CD14-positive monocyte (primary cell): ENCODE data around the gene PDXDC1. TPM values are rescaled to one million over a fixed set of nuclear protein-coding genes. Genes with fewer than 3 reads are reported as not detected.
"Not testable (repeated sequence)": the region's sequence is repeated elsewhere in the genome, so short reads cannot be mapped to it uniquely, and the experiment has no call there.

Experiments used
- DNase-seq, 3 donors: peaks; one replicate each; pipeline ENCODE4 v3.0.0-alpha.2; 2011 to 2022
- H2AFZ ChIP-seq: 2 replicates; pipeline ENCODE4 v1.6.0; 2012; ENCODE audit warnings: mild to moderate bottlenecking, low read depth, low read length, inconsistent platforms; ENCODE audit not compliant: insufficient read depth, poor library complexity, severe bottlenecking
- H3K27ac ChIP-seq, 2 donors: 1 replicate in 1 of 2; 2 replicates in 1 of 2; pipeline ENCODE4 v1.5.1; 2012 to 2013; ENCODE audit warnings: low read length in 2 of 2, control low read depth in 1 of 2, inconsistent platforms in 1 of 2, low read depth in 1 of 2, mild to moderate bottlenecking in 1 of 2
- H3K27me3 ChIP-seq, 2 donors: one replicate each; pipeline versions ENCODE4 v1.6.0 to v1.6.1; 2011 to 2013; ENCODE audit warnings: low read length in 2 of 2; ENCODE audit not compliant: control insufficient read depth in 2 of 2, insufficient read depth in 2 of 2
- H3K36me3 ChIP-seq, 2 donors: replicated peaks in 1 of 2; 1 replicate in 1 of 2; 2 replicates in 1 of 2; pipeline versions ENCODE4 v1.5.1 to v1.6.1; 2012 to 2013; ENCODE audit warnings: low read length in 2 of 2, control low read depth in 1 of 2, inconsistent platforms in 1 of 2, mild to moderate bottlenecking in 1 of 2; ENCODE audit not compliant: insufficient read depth in 2 of 2, control insufficient read depth in 1 of 2
- H3K4me1 ChIP-seq, 2 donors: 1 replicate in 1 of 2; 2 replicates in 1 of 2; pipeline versions ENCODE4 v1.5.1 to v1.6.1; 2012 to 2013; ENCODE audit warnings: low read length in 2 of 2, control low read depth in 1 of 2, inconsistent platforms in 1 of 2, mild to moderate bottlenecking in 1 of 2, moderate library complexity in 1 of 2; ENCODE audit not compliant: insufficient read depth in 2 of 2, control insufficient read depth in 1 of 2
- H3K4me2 ChIP-seq: replicated peaks from 2 replicates; pipeline ENCODE3; 2012; ENCODE audit warnings: low read length, moderate library complexity, mild to moderate bottlenecking; ENCODE audit not compliant: poor library complexity, severe bottlenecking; ENCODE audit errors: extremely low read depth
- H3K4me3 ChIP-seq, 3 experiments: fragments of 200-600 bp in 1 of 3; sonication (generic) in 1 of 3; replicated peaks in 1 of 3; 1 replicate in 2 of 3; 2 replicates in 1 of 3; pipeline ENCODE4 v1.5.1; 2011 to 2013; ENCODE audit warnings: low read length in 3 of 3, mild to moderate bottlenecking in 3 of 3, control low read depth in 2 of 3, low read depth in 2 of 3, inconsistent platforms in 1 of 3, moderate library complexity in 1 of 3
- H3K79me2 ChIP-seq: 2 replicates; pipeline ENCODE4 v1.6.0; 2012; ENCODE audit warnings: mild to moderate bottlenecking, control low read depth, inconsistent platforms, low read length, moderate library complexity; ENCODE audit not compliant: insufficient read depth
- H3K9ac ChIP-seq: 2 replicates; pipeline ENCODE4 v1.6.0; 2017; ENCODE audit warnings: low read length, mild to moderate bottlenecking; ENCODE audit not compliant: insufficient read depth, poor library complexity, severe bottlenecking
- H3K9me3 ChIP-seq, 2 donors: replicated peaks in 1 of 2; 1 replicate in 1 of 2; 2 replicates in 1 of 2; pipeline versions ENCODE4 v1.5.1 to v1.6.1; 2012 to 2013; ENCODE audit warnings: low read length in 2 of 2, control low read depth in 1 of 2; ENCODE audit not compliant: control insufficient read depth in 1 of 2, insufficient read depth in 1 of 2
- H4K20me1 ChIP-seq: 2 replicates; pipeline ENCODE4 v1.6.0; 2012; ENCODE audit warnings: mild to moderate bottlenecking, low read length, control low read depth, moderate library complexity; ENCODE audit not compliant: insufficient read depth
- H3K27ac Mint-ChIP-seq, 7 donors: one replicate each; pipeline ENCODE4 v1.8.0; 2020; ENCODE audit warnings: mild to moderate bottlenecking in 7 of 7, mixed read lengths in 7 of 7, moderate library complexity in 6 of 7, inconsistent platforms in 2 of 7
- H3K27me3 Mint-ChIP-seq, 3 donors: one replicate each; pipeline ENCODE4 v1.8.0; 2021 to 2022; ENCODE audit warnings: low read depth in 3 of 3, mild to moderate bottlenecking in 3 of 3, mixed read lengths in 3 of 3, moderate library complexity in 3 of 3, inconsistent platforms in 1 of 3
- H3K36me3 Mint-ChIP-seq, 2 donors: one replicate each; pipeline ENCODE4 v1.8.0; 2020; ENCODE audit warnings: mixed read lengths in 2 of 2, inconsistent platforms in 1 of 2, mild to moderate bottlenecking in 1 of 2
- H3K4me1 Mint-ChIP-seq: one replicate; pipeline ENCODE4 v1.8.0; 2020; ENCODE audit warnings: mild to moderate bottlenecking, mixed read lengths
- H3K4me3 Mint-ChIP-seq, 2 donors: one replicate each; pipeline ENCODE4 v1.8.0; 2020; ENCODE audit warnings: mild to moderate bottlenecking in 2 of 2, mixed read lengths in 2 of 2, moderate library complexity in 1 of 2
- H3K9me3 Mint-ChIP-seq, 7 donors: one replicate each; pipeline ENCODE4 v1.8.0; 2020 to 2022; ENCODE audit warnings: mixed read lengths in 7 of 7, mild to moderate bottlenecking in 6 of 7, moderate library complexity in 6 of 7, inconsistent platforms in 2 of 7
- whole genome bisulfite sequencing: methylation state at CpG from one replicate; pipeline ENCODE4 v1.1.5; 2013; ENCODE audit warnings: missing lambda C conversion rate; ENCODE audit not compliant: insufficient coverage; 5-methylcytosine and 5-hydroxymethylcytosine counted together
- intact Hi-C, 2 donors: fragments of 100-400 bp; cut with micrococcal nuclease; formaldehyde crosslinking; loops; one replicate each; pipeline versions ENCODE4 v1.15.0 to v1.15.1; 2023
- polyA plus RNA-seq, 3 donors: library from polyadenylated mRNA; depleted of rRNA in 1 of 3; unstranded in 2 of 3; stranded (reverse) in 1 of 3; fragments of 300-500 nt in 2 of 3; fragments of >200 nt in 1 of 3; fragmentation: Illumina TruSeq in 2 of 3; gene quantifications; 1 replicate in 2 of 3; 2 replicates in 1 of 3; pipeline ENCODE4 v1.2.3, GENCODE V29; 2012 to 2021

Gene PDXDC1
- polyA plus RNA-seq, 3 donors: 22.3 to 50.1 (median 36.0) TPM

- Histone ChIP-seq H3K79me2 (peaks cover 58% of the 10 kb centered on the region), H4K20me1 (peaks cover 54% of the 10 kb centered on the region), H3K36me3 (peaks cover 11 to 22% of the 10 kb centered on the region in 2 donors)
- H3K4me1 ChIP-seq, H3K4me3 ChIP-seq, DNase-seq, H3K27ac ChIP-seq, H3K4me2 ChIP-seq, H3K27ac Mint-ChIP-seq, H3K9ac ChIP-seq, H3K9me3 ChIP-seq, H3K4me3 Mint-ChIP-seq, H2AFZ ChIP-seq, H3K27me3 ChIP-seq, intact Hi-C loops: not testable (repeated sequence)
- H3K27me3 Mint-ChIP-seq: peaks cover 3 to 13% (median 5%) of the 10 kb centered on the region in 3 donors
- peaks cover 15% of the 10 kb centered on the region for H3K4me1 Mint-ChIP-seq
- peaks cover 6 to 19% (median 9%) of the 10 kb centered on the region in 7 donors for H3K9me3 Mint-ChIP-seq
- no CpG with 5 or more reads among the region's 7 CpGs for WGBS
- H3K36me3 Mint-ChIP-seq: peaks cover 30 to 49% of the 10 kb centered on the region in 2 donors
These were observed 18.7 kb downstream of the PDXDC1 start for GRCh38 chr16:14993277-14994151.

- intact Hi-C loops, H3K4me3 Mint-ChIP-seq, H3K9me3 ChIP-seq, DNase-seq, H3K9ac ChIP-seq, H3K27ac ChIP-seq, H3K27me3 Mint-ChIP-seq, H3K4me1 ChIP-seq, H2AFZ ChIP-seq, H3K27me3 ChIP-seq, H3K4me2 ChIP-seq, H3K4me3 ChIP-seq: not testable (repeated sequence)
- Mint-ChIP-seq H3K27ac (peak overlapping the region in 3 of 7 donors; percentile 10 to 54 (median 40)), H3K4me1 (peaks cover 12% of the 10 kb centered on the region), H3K9me3 (peaks cover 0 to 11% (median 2%) of the 10 kb centered on the region in 7 donors), H3K36me3 (peaks cover 34 to 54% of the 10 kb centered on the region in 2 donors)
- Histone ChIP-seq H3K36me3 (peaks cover 15 to 34% of the 10 kb centered on the region in 2 donors), H3K79me2 (peaks cover 38% of the 10 kb centered on the region), H4K20me1 (peaks cover 34% of the 10 kb centered on the region)
- WGBS: no CpG with 5 or more reads among the region's 6 CpGs
These were observed 21.9 kb downstream of the PDXDC1 start for GRCh38 chr16:14996702-14997101.

GRCh38 chr16:14998300-14998699 is 23.5 kb downstream of the PDXDC1 start:
- H2AFZ ChIP-seq, H3K27me3 Mint-ChIP-seq, H3K9me3 ChIP-seq, H3K9me3 Mint-ChIP-seq, H3K4me1 ChIP-seq, DNase-seq, intact Hi-C loops, H3K4me2 ChIP-seq, H3K27ac ChIP-seq, H3K27me3 ChIP-seq, H3K4me3 ChIP-seq, H3K9ac ChIP-seq, H3K4me3 Mint-ChIP-seq: not testable (repeated sequence)
- Mint-ChIP-seq H3K4me1 (peaks cover 12% of the 10 kb centered on the region), H3K36me3 (peaks cover 30 to 42% of the 10 kb centered on the region in 2 donors), H3K27ac (peak overlapping the region in 1 of 7 donors; percentile 41)
- peaks cover 19% of the 10 kb centered on the region for H4K20me1 ChIP-seq
- peaks cover 15 to 41% of the 10 kb centered on the region in 2 donors for H3K36me3 ChIP-seq
- 100% methylated on average over 6 of the region's 7 CpGs for WGBS
- H3K79me2 ChIP-seq: peaks cover 22% of the 10 kb centered on the region

DNA sequence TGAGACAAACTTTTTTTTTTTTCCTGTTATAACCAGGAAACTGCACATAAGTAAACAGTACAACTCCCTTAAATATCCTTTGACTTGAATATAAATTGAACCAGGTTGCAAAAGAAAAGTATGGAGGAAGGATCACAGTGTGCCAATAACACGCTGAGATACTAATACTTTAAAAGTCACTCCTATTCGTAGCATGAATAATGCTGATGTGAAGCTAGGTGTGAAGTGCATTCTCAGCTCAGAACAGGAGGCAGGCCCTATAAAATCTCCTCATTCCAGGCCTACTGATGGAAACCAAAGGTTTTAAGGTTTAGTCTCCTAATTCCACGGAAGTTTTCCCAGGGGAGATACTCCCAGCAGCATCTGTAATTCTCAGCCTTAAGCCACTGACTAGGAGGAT is 25.0 kb downstream of the PDXDC1 start:
- H3K4me2 ChIP-seq, H3K27me3 ChIP-seq, DNase-seq, H3K9me3 ChIP-seq, H3K4me3 ChIP-seq, H3K9ac ChIP-seq, H3K4me1 Mint-ChIP-seq, H3K4me1 ChIP-seq, H2AFZ ChIP-seq, H3K27me3 Mint-ChIP-seq, intact Hi-C loops, H3K27ac ChIP-seq, H3K4me3 Mint-ChIP-seq, H3K27ac Mint-ChIP-seq, H3K9me3 Mint-ChIP-seq: not testable (repeated sequence)
- H4K20me1 ChIP-seq: peaks cover 19% of the 10 kb centered on the region
- H3K79me2 ChIP-seq: peaks cover 16% of the 10 kb centered on the region
- H3K36me3 Mint-ChIP-seq: peaks cover 38 to 56% of the 10 kb centered on the region in 2 donors
- 100% methylated on average over 1 of the region's 3 CpGs for WGBS
- H3K36me3 ChIP-seq: peaks cover 24 to 55% of the 10 kb centered on the region in 2 donors
